GM23248 (cell line): ENCODE data around the gene EDA.

ENCODE experiments used
- EZH2 ChIP-seq: fragments of 200-600 bp; sonication (generic); IDR thresholded peaks from 2 replicates; pipeline ENCODE4 v1.6.1; 2018; ENCODE audit warnings: antibody characterized with exemption, mild to moderate bottlenecking; ENCODE audit not compliant: insufficient read depth, poor library complexity, severe bottlenecking
- EZH2phosphoT487 ChIP-seq: fragments of 200-600 bp; sonication (generic); IDR thresholded peaks from 2 replicates; pipeline ENCODE4 v1.6.1; 2018; ENCODE audit warnings: antibody characterized with exemption, moderate library complexity, mild to moderate bottlenecking, low read depth; ENCODE audit not compliant: insufficient read depth

DNA sequence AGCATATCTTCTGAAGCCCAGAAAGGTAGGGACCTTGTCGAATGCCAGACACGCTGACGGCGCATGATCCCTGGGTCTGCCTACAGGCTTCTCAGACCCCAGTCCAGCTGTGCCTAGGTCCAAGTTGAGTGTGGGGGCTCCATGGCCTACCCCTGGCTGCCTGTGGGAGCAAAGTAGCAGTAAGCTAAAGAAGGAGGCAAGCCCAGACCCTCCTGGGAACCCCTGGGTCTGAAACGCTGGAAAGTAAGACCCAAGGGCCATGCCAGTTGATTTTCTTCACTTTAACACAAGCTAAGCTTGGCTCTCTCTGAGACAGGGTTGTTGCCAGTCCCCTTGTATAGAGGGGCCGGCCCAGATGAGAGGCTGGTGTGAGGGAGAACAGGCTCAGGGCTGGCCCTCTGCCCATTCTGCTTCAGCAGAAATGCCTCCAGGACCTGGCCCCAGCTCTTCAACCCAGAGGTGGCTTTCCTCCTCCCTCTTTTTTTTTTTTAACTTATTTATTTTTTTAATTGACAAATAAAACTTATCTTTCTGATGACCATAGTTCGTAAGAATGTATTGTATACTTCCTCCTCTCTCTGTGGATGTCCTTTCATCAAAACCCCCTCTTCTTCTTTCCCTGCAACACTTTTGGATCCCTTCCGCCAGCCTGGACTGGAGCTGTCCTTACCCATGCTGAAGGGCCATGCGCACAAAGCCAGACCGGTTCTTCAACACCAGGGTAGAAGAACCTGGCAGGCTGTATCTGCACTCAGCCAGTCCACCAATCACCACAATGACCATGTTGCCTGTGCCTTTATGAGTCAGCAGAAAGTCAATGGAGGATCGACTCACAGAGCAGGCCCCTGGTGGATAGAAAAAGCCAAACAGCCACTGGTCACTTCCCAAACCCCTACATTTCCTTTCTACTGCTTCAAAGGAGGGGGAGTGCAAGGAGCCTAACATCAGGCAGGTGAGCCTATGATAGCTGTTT is 426.8 kb downstream of the EDA start:
- no peak for TF ChIP-seq EZH2
- TF ChIP-seq EZH2phosphoT487 = no peak
